A549 (cell line): ENCODE results near the gene IGF2BP1.

Experiments used
- EP300 ChIP-seq, 2 experiments: fragments of >200 bp; sonication (Bioruptor Twin); formaldehyde crosslinking; IDR thresholded peaks; 2 replicates in 1 of 2; 3 replicates in 1 of 2; pipeline ENCODE4 v1.6.1; 2016 to 2017
- JUN ChIP-seq, 2 experiments: fragments of >200 bp; sonication (Bioruptor Twin); formaldehyde crosslinking; IDR thresholded peaks; 2 replicates in 1 of 2; 3 replicates in 1 of 2; pipeline ENCODE4 v1.6.1; 2016 to 2017
- POLR2A ChIP-seq: IDR thresholded peaks from 2 replicates; pipeline ENCODE4 v1.6.1; 2012; ENCODE audit warnings: mild to moderate bottlenecking, low read length
- RAD21 ChIP-seq, 2 experiments: fragments of >200 bp in 1 of 2; sonication (Bioruptor Twin) in 1 of 2; formaldehyde crosslinking in 1 of 2; IDR thresholded peaks in 1 of 2; conservative IDR thresholded peaks in 1 of 2; 2 replicates in 1 of 2; 3 replicates in 1 of 2; pipeline ENCODE4 v1.6.1; 2012 to 2018; ENCODE audit warnings: inconsistent platforms in 1 of 2
- TP53 ChIP-seq: fragments of 250-450 bp; sonication (Bioruptor Pico); IDR thresholded peaks from 2 replicates; pipeline ENCODE4 v1.5.0; 2021; ENCODE audit warnings: mild to moderate bottlenecking, moderate library complexity
- TF ChIP-seq, protein P1 (sequence below): fragments of >200 bp; sonication (Bioruptor Twin); formaldehyde crosslinking; IDR thresholded peaks from 3 replicates; pipeline ENCODE4 v1.5.1; 2016
- TF ChIP-seq, protein P2 (sequence below): fragments of 200-600 bp; sonication (generic); IDR thresholded peaks from 2 replicates; pipeline ENCODE4 v1.6.1; 2016; ENCODE audit warnings: antibody characterized with exemption, mild to moderate bottlenecking, moderate library complexity
- TF ChIP-seq, protein P3 (sequence below): IDR thresholded peaks from 2 replicates; pipeline ENCODE4 v1.6.1; 2012

DNA sequence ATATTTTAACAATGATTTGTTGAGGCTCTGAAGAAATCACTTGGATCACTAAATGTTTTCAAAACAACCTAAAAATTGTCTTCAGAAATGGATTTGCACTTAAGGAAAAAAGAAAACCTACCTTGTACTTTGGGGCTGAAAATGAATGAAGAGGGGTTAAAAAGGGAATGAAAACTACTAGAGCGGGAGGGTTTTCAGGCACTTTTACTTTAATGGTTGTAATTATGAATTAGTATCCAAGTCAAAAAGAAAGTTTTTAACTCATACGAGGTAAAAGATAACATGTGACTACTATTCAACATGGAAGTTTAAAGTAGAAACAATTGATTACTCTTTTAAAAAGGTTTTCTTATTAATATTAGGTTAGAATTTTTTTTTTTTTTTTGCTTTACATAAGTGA is 5.1 kb downstream of the IGF2BP1 start:
- TF ChIP-seq, protein P1, sequence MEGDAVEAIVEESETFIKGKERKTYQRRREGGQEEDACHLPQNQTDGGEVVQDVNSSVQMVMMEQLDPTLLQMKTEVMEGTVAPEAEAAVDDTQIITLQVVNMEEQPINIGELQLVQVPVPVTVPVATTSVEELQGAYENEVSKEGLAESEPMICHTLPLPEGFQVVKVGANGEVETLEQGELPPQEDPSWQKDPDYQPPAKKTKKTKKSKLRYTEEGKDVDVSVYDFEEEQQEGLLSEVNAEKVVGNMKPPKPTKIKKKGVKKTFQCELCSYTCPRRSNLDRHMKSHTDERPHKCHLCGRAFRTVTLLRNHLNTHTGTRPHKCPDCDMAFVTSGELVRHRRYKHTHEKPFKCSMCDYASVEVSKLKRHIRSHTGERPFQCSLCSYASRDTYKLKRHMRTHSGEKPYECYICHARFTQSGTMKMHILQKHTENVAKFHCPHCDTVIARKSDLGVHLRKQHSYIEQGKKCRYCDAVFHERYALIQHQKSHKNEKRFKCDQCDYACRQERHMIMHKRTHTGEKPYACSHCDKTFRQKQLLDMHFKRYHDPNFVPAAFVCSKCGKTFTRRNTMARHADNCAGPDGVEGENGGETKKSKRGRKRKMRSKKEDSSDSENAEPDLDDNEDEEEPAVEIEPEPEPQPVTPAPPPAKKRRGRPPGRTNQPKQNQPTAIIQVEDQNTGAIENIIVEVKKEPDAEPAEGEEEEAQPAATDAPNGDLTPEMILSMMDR: no peak
- TF ChIP-seq, protein P2, sequence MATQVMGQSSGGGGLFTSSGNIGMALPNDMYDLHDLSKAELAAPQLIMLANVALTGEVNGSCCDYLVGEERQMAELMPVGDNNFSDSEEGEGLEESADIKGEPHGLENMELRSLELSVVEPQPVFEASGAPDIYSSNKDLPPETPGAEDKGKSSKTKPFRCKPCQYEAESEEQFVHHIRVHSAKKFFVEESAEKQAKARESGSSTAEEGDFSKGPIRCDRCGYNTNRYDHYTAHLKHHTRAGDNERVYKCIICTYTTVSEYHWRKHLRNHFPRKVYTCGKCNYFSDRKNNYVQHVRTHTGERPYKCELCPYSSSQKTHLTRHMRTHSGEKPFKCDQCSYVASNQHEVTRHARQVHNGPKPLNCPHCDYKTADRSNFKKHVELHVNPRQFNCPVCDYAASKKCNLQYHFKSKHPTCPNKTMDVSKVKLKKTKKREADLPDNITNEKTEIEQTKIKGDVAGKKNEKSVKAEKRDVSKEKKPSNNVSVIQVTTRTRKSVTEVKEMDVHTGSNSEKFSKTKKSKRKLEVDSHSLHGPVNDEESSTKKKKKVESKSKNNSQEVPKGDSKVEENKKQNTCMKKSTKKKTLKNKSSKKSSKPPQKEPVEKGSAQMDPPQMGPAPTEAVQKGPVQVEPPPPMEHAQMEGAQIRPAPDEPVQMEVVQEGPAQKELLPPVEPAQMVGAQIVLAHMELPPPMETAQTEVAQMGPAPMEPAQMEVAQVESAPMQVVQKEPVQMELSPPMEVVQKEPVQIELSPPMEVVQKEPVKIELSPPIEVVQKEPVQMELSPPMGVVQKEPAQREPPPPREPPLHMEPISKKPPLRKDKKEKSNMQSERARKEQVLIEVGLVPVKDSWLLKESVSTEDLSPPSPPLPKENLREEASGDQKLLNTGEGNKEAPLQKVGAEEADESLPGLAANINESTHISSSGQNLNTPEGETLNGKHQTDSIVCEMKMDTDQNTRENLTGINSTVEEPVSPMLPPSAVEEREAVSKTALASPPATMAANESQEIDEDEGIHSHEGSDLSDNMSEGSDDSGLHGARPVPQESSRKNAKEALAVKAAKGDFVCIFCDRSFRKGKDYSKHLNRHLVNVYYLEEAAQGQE: no peak
- TF ChIP-seq RAD21 (conservative IDR thresholded peaks at IDR 0.05 in 1 of 2, IDR thresholded peaks at IDR 0.05 in 1 of 2) (no peak), JUN (IDR thresholded peaks at IDR 0.05) (no peak), TP53 (no peak), EP300 (IDR thresholded peaks at IDR 0.05) (no peak), POLR2A (no peak)
- TF ChIP-seq, protein P3, sequence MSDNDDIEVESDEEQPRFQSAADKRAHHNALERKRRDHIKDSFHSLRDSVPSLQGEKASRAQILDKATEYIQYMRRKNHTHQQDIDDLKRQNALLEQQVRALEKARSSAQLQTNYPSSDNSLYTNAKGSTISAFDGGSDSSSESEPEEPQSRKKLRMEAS: no peak
